Esophagus squamous epithelium (tissue), 4 donors: ENCODE data around the gene ACKR4.

Experiments used
- POLR2A ChIP-seq, 4 donors: fragments of 450-650 bp; IDR thresholded peaks; one replicate each; pipeline ENCODE4 v1.6.1; 2017; ENCODE audit warnings: antibody characterized with exemption in 4 of 4, mild to moderate bottlenecking in 4 of 4, moderate library complexity in 3 of 4
- TF ChIP-seq, protein P1 (sequence below), 6 experiments: fragments of 450-650 bp in 4 of 6; fragments of 200-600 bp in 2 of 6; sonication (generic) in 2 of 6; IDR thresholded peaks; one replicate each; pipeline ENCODE4 v1.5.1; 2016 to 2019; ENCODE audit warnings: antibody characterized with exemption in 6 of 6, mild to moderate bottlenecking in 4 of 6, moderate library complexity in 4 of 6

GRCh38 chr3:132605374-132605792 is 8.3 kb downstream of the ACKR4 start:
- TF ChIP-seq, protein P1, sequence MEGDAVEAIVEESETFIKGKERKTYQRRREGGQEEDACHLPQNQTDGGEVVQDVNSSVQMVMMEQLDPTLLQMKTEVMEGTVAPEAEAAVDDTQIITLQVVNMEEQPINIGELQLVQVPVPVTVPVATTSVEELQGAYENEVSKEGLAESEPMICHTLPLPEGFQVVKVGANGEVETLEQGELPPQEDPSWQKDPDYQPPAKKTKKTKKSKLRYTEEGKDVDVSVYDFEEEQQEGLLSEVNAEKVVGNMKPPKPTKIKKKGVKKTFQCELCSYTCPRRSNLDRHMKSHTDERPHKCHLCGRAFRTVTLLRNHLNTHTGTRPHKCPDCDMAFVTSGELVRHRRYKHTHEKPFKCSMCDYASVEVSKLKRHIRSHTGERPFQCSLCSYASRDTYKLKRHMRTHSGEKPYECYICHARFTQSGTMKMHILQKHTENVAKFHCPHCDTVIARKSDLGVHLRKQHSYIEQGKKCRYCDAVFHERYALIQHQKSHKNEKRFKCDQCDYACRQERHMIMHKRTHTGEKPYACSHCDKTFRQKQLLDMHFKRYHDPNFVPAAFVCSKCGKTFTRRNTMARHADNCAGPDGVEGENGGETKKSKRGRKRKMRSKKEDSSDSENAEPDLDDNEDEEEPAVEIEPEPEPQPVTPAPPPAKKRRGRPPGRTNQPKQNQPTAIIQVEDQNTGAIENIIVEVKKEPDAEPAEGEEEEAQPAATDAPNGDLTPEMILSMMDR (IDR thresholded peaks at IDR 0.05): no peak
- no peak for TF ChIP-seq POLR2A (IDR thresholded peaks at IDR 0.05)
